Activated naive CD4-positive, alpha-beta T cell (primary cell): Measurements from ENCODE around the gene SMCO4.
"Not testable (repeated sequence)": the region's sequence is repeated elsewhere in the genome, so short reads cannot be mapped to it uniquely, and the experiment has no call there.

Experiments
- DNase-seq, 4 experiments: peaks; one replicate each; lab custom pipeline; 2025; lab: John Stamatoyannopoulos, UW

Gene SMCO4

GRCh38 chr11:93543292-93543977 is at the start of gene SMCO4:
TSS of gene SMCO4 (minus strand) at chr11:93543391. CDS start at chr11:93479189, 64,202 bp downstream.
- DNase-seq: peak in 3 of 4 experiments; percentile 11 to 42 (median 22)

GRCh38 chr11:93591247-93591898 is 48.2 kb upstream of the SMCO4 start:
- DNase-seq: no peak

GRCh38 chr11:93589347-93589746 is 46.2 kb upstream of the SMCO4 start:
- DNase-seq: no peak

GRCh38 chr11:93587858-93588581 is 44.8 kb upstream of the SMCO4 start:
- no peak for DNase-seq

- DNase-seq: not testable (repeated sequence)
Measured at GRCh38 chr11:93587425-93587824, 44.2 kb upstream of the SMCO4 start.

- DNase-seq: no peak
Measured at GRCh38 chr11:93585758-93586157, 42.6 kb upstream of the SMCO4 start.

GRCh38 chr11:93583490-93583889 is 40.3 kb upstream of the SMCO4 start:
- DNase-seq: no peak

- DNase-seq: no peak
Measured at GRCh38 chr11:93579187-93579751, 36.1 kb upstream of the SMCO4 start.

GRCh38 chr11:93577286-93577685 is 34.1 kb upstream of the SMCO4 start:
- DNase-seq: no peak

GRCh38 chr11:93576870-93577269 is 33.7 kb upstream of the SMCO4 start:
- not testable (repeated sequence) for DNase-seq

- DNase-seq: no peak
Measured at GRCh38 chr11:93574638-93575220, 31.5 kb upstream of the SMCO4 start.

- no peak for DNase-seq
Measured at GRCh38 chr11:93573184-93573583, 30.0 kb upstream of the SMCO4 start.

- no peak for DNase-seq
Measured at GRCh38 chr11:93572621-93573020, 29.4 kb upstream of the SMCO4 start.

GRCh38 chr11:93572171-93572570 is 29.0 kb upstream of the SMCO4 start:
- no peak for DNase-seq

GRCh38 chr11:93571612-93572011 is 28.4 kb upstream of the SMCO4 start:
- DNase-seq: no peak

- DNase-seq: no peak
Measured at GRCh38 chr11:93570759-93571413, 27.7 kb upstream of the SMCO4 start.

- no peak for DNase-seq
Measured at GRCh38 chr11:93569496-93569895, 26.3 kb upstream of the SMCO4 start.

- DNase-seq: no peak
Measured at GRCh38 chr11:93568726-93569125, 25.5 kb upstream of the SMCO4 start.

GRCh38 chr11:93567401-93567895 is 24.3 kb upstream of the SMCO4 start:
- no peak for DNase-seq

- no peak for DNase-seq
Measured at GRCh38 chr11:93564895-93565294, 21.7 kb upstream of the SMCO4 start.

GRCh38 chr11:93563857-93564256 is 20.7 kb upstream of the SMCO4 start:
- no peak for DNase-seq
